GM12878 (cell line): ENCODE data around the gene KLHDC10. TPM values are rescaled to one million over a fixed set of nuclear protein-coding genes. Genes with fewer than 3 reads are reported as not detected.

Source experiments
- ATAC-seq: fragments of 200-7000 bp; cut with Tn5 transposase; 3 replicates; pipeline ENCODE4 v1.9.1; 2020; ENCODE audit warnings: mild to moderate bottlenecking, moderate library complexity
- BruUV-seq: library from RNA; stranded (reverse); fragments of 400-500 nt; replicated peaks from 2 replicates; lab custom pipeline; 2021; lab: Mats Ljungman, UMichigan
- CTCF ChIA-PET: fragments of 300-600 bp; sonication (Branson Sonifier 250); formaldehyde crosslinking; extraction: SDS; loops from one replicate; lab custom pipeline; 2021; ENCODE audit warnings: inconsistent platforms; lab: Yijun Ruan, JAX
- POLR2A ChIA-PET: fragments of 350-600 bp; formaldehyde crosslinking; extraction: SDS; loops from one replicate; lab custom pipeline; 2021; ENCODE audit warnings: inconsistent platforms; lab: Charles Lee
- RAD21 ChIA-PET: fragments of 300-600 bp; sonication (Branson Sonifier 250); formaldehyde crosslinking; loops from one replicate; lab custom pipeline; 2023; ENCODE audit warnings: antibody characterized with exemption; ENCODE audit not compliant: unreplicated experiment; lab: Charles Lee
- SMC1A ChIA-PET: fragments of 300-600 bp; sonication (Branson Sonifier 250); formaldehyde crosslinking; loops from one replicate; lab custom pipeline; 2023; ENCODE audit not compliant: unreplicated experiment, uncharacterized antibody; lab: Charles Lee
- DNase-seq: peaks from one replicate; pipeline ENCODE4 v3.0.0-alpha.2; 2011; ENCODE audit warnings: low read depth, low spot score
- FAIRE-seq: peaks from 3 replicates; lab custom pipeline; 2011; peaks lifted over from hg19 to GRCh38; lab: Jason Lieb, UNC
- H2AFZ ChIP-seq: 2 replicates; pipeline ENCODE4 v1.6.0; 2011; ENCODE audit warnings: low read depth, low read length, control low read depth; ENCODE audit not compliant: control insufficient read depth
- H3K27ac ChIP-seq: 2 replicates; pipeline ENCODE4 v1.5.1; 2011; ENCODE audit warnings: control low read depth; ENCODE audit not compliant: control insufficient read depth, insufficient read depth
- H3K27me3 ChIP-seq, 2 experiments: replicated peaks in 1 of 2; 2 replicates each; pipeline versions ENCODE4 v1.6.0 to v1.6.1; 2011; ENCODE audit warnings: low read length in 1 of 2; ENCODE audit not compliant: control insufficient read depth in 2 of 2, insufficient read depth in 2 of 2
- H3K36me3 ChIP-seq, 2 experiments: 2 replicates each; pipeline ENCODE4 v1.5.1; 2011; ENCODE audit warnings: low read length in 1 of 2; ENCODE audit not compliant: control insufficient read depth in 2 of 2, insufficient read depth in 2 of 2
- H3K4me1 ChIP-seq: 2 replicates; pipeline ENCODE4 v1.6.1; 2011; ENCODE audit warnings: mild to moderate bottlenecking, low read length, moderate library complexity, mixed read lengths; ENCODE audit not compliant: control insufficient read depth, insufficient read depth
- H3K4me2 ChIP-seq: 2 replicates; pipeline ENCODE4 v1.6.0; 2011; ENCODE audit warnings: control low read depth; ENCODE audit not compliant: control insufficient read depth, insufficient read depth
- H3K4me3 ChIP-seq: fragments of 200-600 bp; sonication (generic); 2 replicates; pipeline ENCODE4 v1.5.1; 2016
- H3K79me2 ChIP-seq: 2 replicates; pipeline ENCODE4 v1.6.0; 2011; ENCODE audit warnings: low read length; ENCODE audit not compliant: control insufficient read depth, insufficient read depth
- H3K9ac ChIP-seq: 2 replicates; pipeline ENCODE4 v1.8.0; 2011; ENCODE audit warnings: low read length, control low read depth, mixed read lengths; ENCODE audit not compliant: control insufficient read depth, insufficient read depth
- H3K9me3 ChIP-seq: replicated peaks from 3 replicates; pipeline ENCODE4 v1.5.1; 2011; ENCODE audit warnings: mild to moderate bottlenecking, low read length; ENCODE audit not compliant: control insufficient read depth, insufficient read depth
- H4K20me1 ChIP-seq: 2 replicates; pipeline ENCODE4 v1.6.0; 2011; ENCODE audit not compliant: control insufficient read depth, insufficient read depth
- BACH1 ChIP-seq: fragments of 450-650 bp; IDR thresholded peaks from 2 replicates; pipeline ENCODE4 v1.6.1; 2017; ENCODE audit warnings: mild to moderate bottlenecking, borderline replicate concordance
- CREB1 ChIP-seq: IDR thresholded peaks from 2 replicates; pipeline ENCODE4 v1.6.1; 2012; ENCODE audit warnings: low read depth, mild to moderate bottlenecking, inconsistent platforms
- CTCF ChIP-seq, 3 experiments: IDR thresholded peaks in 2 of 3; conservative IDR thresholded peaks in 1 of 3; 2 replicates each; pipeline ENCODE4 v1.5.1; 2011; ENCODE audit warnings: low read depth in 3 of 3, low read length in 3 of 3, mild to moderate bottlenecking in 3 of 3, control low read depth in 2 of 3, moderate library complexity in 2 of 3, inconsistent platforms in 1 of 3, mixed read lengths in 1 of 3; ENCODE audit not compliant: control insufficient read depth in 2 of 3, insufficient read depth in 1 of 3; ENCODE audit errors: extremely low read depth in 1 of 3
- FOXM1 ChIP-seq: IDR thresholded peaks from 2 replicates; pipeline ENCODE4 v1.6.1; 2012; ENCODE audit warnings: low read depth, mild to moderate bottlenecking, inconsistent platforms, low read length, moderate library complexity
- MEF2A ChIP-seq: IDR thresholded peaks from 2 replicates; pipeline ENCODE4 v1.6.1; 2011; ENCODE audit warnings: low read depth, mild to moderate bottlenecking, low read length, moderate library complexity; ENCODE audit not compliant: insufficient read depth
- NBN ChIP-seq: fragments of 450-650 bp; IDR thresholded peaks from 2 replicates; pipeline ENCODE4 v1.6.1; 2016
- POU2F2 ChIP-seq: IDR thresholded peaks from 3 replicates; pipeline ENCODE4 v1.6.1; 2011; ENCODE audit warnings: low read depth, mild to moderate bottlenecking, low read length, borderline replicate concordance
- RCOR1 ChIP-seq: conservative IDR thresholded peaks from 2 replicates; pipeline ENCODE4 v1.6.1; 2012; ENCODE audit warnings: low read depth, low read length, improper control_type of control experiment
- SPI1 ChIP-seq: IDR thresholded peaks from 2 replicates; pipeline ENCODE4 v1.6.1; 2011; ENCODE audit warnings: low read depth, mild to moderate bottlenecking, low read length, moderate library complexity, borderline replicate concordance; ENCODE audit not compliant: insufficient read depth
- TCF12 ChIP-seq: IDR thresholded peaks from 2 replicates; pipeline ENCODE4 v1.6.1; 2011; ENCODE audit warnings: low read depth, mild to moderate bottlenecking, low read length
- ZBED1 ChIP-seq: IDR thresholded peaks from 2 replicates; pipeline ENCODE4 v1.6.1; 2016; ENCODE audit warnings: borderline replicate concordance
- WGBS: methylation state at CpG from one replicate; pipeline ENCODE4 v1.1.6; 2016; ENCODE audit warnings: low lambda C conversion rate; ENCODE audit not compliant: insufficient replicate concordance, insufficient coverage; ENCODE audit errors: missing lambda C conversion rate; 5-methylcytosine and 5-hydroxymethylcytosine counted together
- in situ Hi-C: fragments of 300-500 bp; cut with MboI; formaldehyde crosslinking; loops from 9 replicates; pipeline ENCODE4 v1.14.3; 2018; ENCODE audit warnings: mixed read lengths
- intact Hi-C: fragments of 100-400 bp; cut with micrococcal nuclease; formaldehyde crosslinking; loops from one replicate; pipeline ENCODE4 v1.14.2; 2022; ENCODE audit not compliant: unreplicated experiment
- polyA plus RNA-seq, 11 experiments: library from polyadenylated mRNA; depleted of rRNA in 4 of 11; unstranded in 6 of 11; stranded (reverse) in 5 of 11; fragments of >200 nt; fragmentation: Nextera tagmentation in 4 of 11; fragmentation: Illumina TruSeq in 1 of 11; extraction: Ambion mirVana in 4 of 11; extraction: Trizol in 1 of 11; gene quantifications; 1 replicate in 1 of 11; 2 replicates in 10 of 11; pipeline versions ENCODE4 v1.2.1 to v1.2.3, GENCODE V29; 2011 to 2016; ENCODE audit warnings: inconsistent platforms in 2 of 11, missing spikeins in 2 of 11, low read depth in 1 of 11
- total RNA-seq, 4 experiments: library from RNA; depleted of rRNA in 3 of 4; stranded (reverse); fragments of >200 nt in 3 of 4; fragmentation: Illumina TruSeq in 1 of 4; extraction: Trizol in 1 of 4; gene quantifications; 2 replicates each; pipeline versions ENCODE4 v1.2.1 to v1.2.3, GENCODE V29; 2013 to 2021

KLHDC10 gene
- total and polyA plus RNA-seq, 10 of the 15 experiments (the other 5 are each of a cell fraction or from before 2014, with no cell fraction given), result 2.9 to 20.6 (median 9.4) TPM

- Histone ChIP-seq H3K4me1 (no peaks in the 10 kb centered on the region), H3K9me3 (no peaks in the 10 kb centered on the region), H3K79me2 (no peaks in the 10 kb centered on the region), H3K9ac (no peak overlapping the region), H4K20me1 (no peaks in the 10 kb centered on the region), H3K36me3 (peaks cover 0 to 16% of the 10 kb centered on the region in 2 experiments; a peak in 3 of 4 replicates), H3K4me2 (no peak overlapping the region), H3K27ac (no peak overlapping the region), H2AFZ (no peak overlapping the region), H3K4me3 (no peak overlapping the region), H3K27me3 (no peaks in the 10 kb centered on the region)
- ChIA-PET CTCF (interaction anchor here (1.4 to 1.6 kb wide), 2 partner anchors 9 to 12 kb away, joined by 3 to 6 read pairs; no protein-coding TSS in a partner anchor), POLR2A (no interaction called here), SMC1A (interaction anchor here (1.3 to 1.4 kb wide), 2 partner anchors 37 to 61 kb away, joined by 3 to 4 read pairs; no protein-coding TSS in a partner anchor), RAD21 (no interaction called here)
- intact Hi-C loops, result no loop called here
- in situ Hi-C loops, result no loop called here
- 97% methylated on average over 7 of the region's 7 CpGs for WGBS
- ATAC-seq, result no peak
- no peak for TF ChIP-seq SPI1
- BruUV-seq, result no TSS peak
- FAIRE-seq, result no peak
- DNase-seq, result no peak
Measured at GRCh38 chr7:130133029-130133782, 62.9 kb downstream of the KLHDC10 start.

- no peak for DNase-seq
- POLR2A ChIA-PET, result interaction anchor here (0.6 kb wide), 1 partner anchor 75 kb away, joined by 3 read pairs; no protein-coding TSS in a partner anchor
- Histone ChIP-seq H3K27ac (no peak overlapping the region), H4K20me1 (no peaks in the 10 kb centered on the region), H3K79me2 (no peaks in the 10 kb centered on the region), H3K27me3 (no peaks in the 10 kb centered on the region), H3K9ac (no peak overlapping the region), H3K9me3 (no peaks in the 10 kb centered on the region), H3K36me3 (peaks cover 0 to 13% of the 10 kb centered on the region in 2 experiments; a peak in 3 of 4 replicates), H3K4me2 (no peak overlapping the region), H2AFZ (no peak overlapping the region), H3K4me3 (no peak overlapping the region), H3K4me1 (no peaks in the 10 kb centered on the region)
- in situ Hi-C loops (no loop called here), intact Hi-C loops (no loop called here)
- SMC1A ChIA-PET, result interaction anchor here (0.6 to 1.6 kb wide), 3 partner anchors 19 to 62 kb away, joined by 3 to 4 read pairs (median 3); no protein-coding TSS in a partner anchor
- BruUV-seq, result no TSS peak
- no peak for FAIRE-seq
- ATAC-seq, result no peak
- RAD21 ChIA-PET, result no interaction called here
- CTCF ChIA-PET, result interaction anchor here (1.6 kb wide), 1 partner anchor 8 kb away, joined by 3 read pairs; no protein-coding TSS in a partner anchor
- WGBS, result 97% methylated on average over 4 of the region's 4 CpGs
- TF ChIP-seq POU2F2 (no peak), FOXM1 (no peak), CTCF (IDR thresholded peaks at IDR 0.05 in 2 of 3, conservative IDR thresholded peaks at IDR 0.05 in 1 of 3; ENCODE audit: control insufficient read depth in 2 of 3, extremely low read depth in 1 of 3, insufficient read depth in 1 of 3, low read depth in 3 of 3, low read length in 3 of 3) (no peak), MEF2A (no peak), RCOR1 (no peak), NBN (no peak), ZBED1 (no peak), CREB1 (no peak), TCF12 (no peak), BACH1 (no peak)
Measured at GRCh38 chr7:130134106-130134636, 63.8 kb downstream of the KLHDC10 start.
